Hepatocyte (in vitro differentiated cells): ENCODE results near the gene EEF1A1. TPM values are rescaled to one million over a fixed set of nuclear protein-coding genes. Genes with fewer than 3 reads are reported as not detected.
"Not testable (repeated sequence)": the region's sequence is repeated elsewhere in the genome, so short reads cannot be mapped to it uniquely, and the experiment has no call there.

Source experiments
- DNase-seq: peaks from one replicate; pipeline ENCODE4 v3.0.0-alpha.2; 2016; ENCODE audit warnings: low spot score
- H2AFZ ChIP-seq: fragments of 200-600 bp; sonication (generic); 2 replicates; pipeline ENCODE4 v1.6.0; 2016; ENCODE audit warnings: antibody characterized with exemption, mild to moderate bottlenecking
- H3K27ac ChIP-seq: fragments of 200-600 bp; sonication (generic); 2 replicates; pipeline ENCODE4 v1.5.1; 2016; ENCODE audit warnings: mild to moderate bottlenecking
- H3K27me3 ChIP-seq: fragments of 200-600 bp; sonication (generic); 2 replicates; pipeline ENCODE4 v1.6.1; 2016
- H3K36me3 ChIP-seq: fragments of 200-600 bp; sonication (generic); replicated peaks from 2 replicates; pipeline ENCODE4 v1.5.1; 2016; ENCODE audit warnings: low read depth; ENCODE audit not compliant: insufficient read depth
- H3K4me1 ChIP-seq: fragments of 200-600 bp; sonication (generic); 2 replicates; pipeline ENCODE4 v1.5.1; 2016; ENCODE audit warnings: mild to moderate bottlenecking, moderate library complexity; ENCODE audit not compliant: insufficient read depth
- H3K4me2 ChIP-seq: fragments of 200-600 bp; sonication (generic); 2 replicates; pipeline ENCODE4 v1.6.0; 2016
- H3K4me3 ChIP-seq: fragments of 200-600 bp; sonication (generic); 2 replicates; pipeline ENCODE4 v1.5.1; 2016; ENCODE audit warnings: mild to moderate bottlenecking
- H3K79me2 ChIP-seq: fragments of 200-600 bp; sonication (generic); 2 replicates; pipeline ENCODE4 v1.6.0; 2017; ENCODE audit warnings: mild to moderate bottlenecking
- H3K9me2 ChIP-seq: fragments of 200-600 bp; sonication (generic); replicated peaks from 2 replicates; pipeline ENCODE4 v1.6.0; 2017; ENCODE audit warnings: mild to moderate bottlenecking; ENCODE audit not compliant: insufficient read depth
- H3K9me3 ChIP-seq: fragments of 200-600 bp; sonication (generic); 2 replicates; pipeline ENCODE4 v1.5.1; 2016; ENCODE audit warnings: low read depth, mild to moderate bottlenecking
- H4K20me1 ChIP-seq: fragments of 200-600 bp; sonication (generic); 2 replicates; pipeline ENCODE4 v1.6.0; 2016; ENCODE audit warnings: mild to moderate bottlenecking; ENCODE audit not compliant: insufficient read depth, poor library complexity, severe bottlenecking
- CTCF ChIP-seq: fragments of 200-600 bp; sonication (generic); IDR thresholded peaks from 2 replicates; pipeline ENCODE4 v1.5.1; 2016; ENCODE audit warnings: antibody characterized with exemption, mild to moderate bottlenecking; ENCODE audit not compliant: poor library complexity
- EZH2 ChIP-seq: fragments of 200-600 bp; sonication (generic); IDR thresholded peaks from 2 replicates; pipeline ENCODE4 v1.6.1; 2016; ENCODE audit warnings: antibody characterized with exemption, mild to moderate bottlenecking, borderline replicate concordance
- EZH2phosphoT487 ChIP-seq: fragments of 200-600 bp; sonication (generic); IDR thresholded peaks from one replicate; pipeline ENCODE4 v1.6.1; 2018; ENCODE audit warnings: antibody characterized with exemption, mild to moderate bottlenecking, low read depth, moderate library complexity; ENCODE audit not compliant: unreplicated experiment, severe bottlenecking
- WGBS: methylation state at CpG from one replicate; pipeline ENCODE4 v1.1.6; 2016; ENCODE audit warnings: low lambda C conversion rate; ENCODE audit errors: missing lambda C conversion rate; 5-methylcytosine and 5-hydroxymethylcytosine counted together
- polyA plus RNA-seq: library from polyadenylated mRNA; unstranded; fragments of >200 nt; fragmentation: Nextera tagmentation; extraction: Ambion mirVana; gene quantifications from 2 replicates; pipeline ENCODE4 v1.2.1, GENCODE V29; 2016
- total RNA-seq: library from RNA; depleted of rRNA; stranded (reverse); fragments of >200 nt; gene quantifications from 2 replicates; pipeline ENCODE4 v1.2.3, GENCODE V29; 2014

Gene EEF1A1
- total and polyA plus RNA-seq, 2 experiments from 2014 or later = 2,627 to 11,226 TPM

- no peaks in the 10 kb centered on the region for H3K4me1 ChIP-seq
- WGBS = 73% methylated on average over 1 of the region's 1 CpG
- H3K9me2 ChIP-seq = no peaks in the 10 kb centered on the region
- no peaks in the 10 kb centered on the region for H4K20me1 ChIP-seq
- no peaks in the 10 kb centered on the region for H3K9me3 ChIP-seq
- no peak for DNase-seq
- H2AFZ ChIP-seq = no peak overlapping the region
- H3K79me2 ChIP-seq = no peaks in the 10 kb centered on the region
- H3K27me3 ChIP-seq = no peaks in the 10 kb centered on the region
- H3K4me2 ChIP-seq = no peak overlapping the region
- no peak overlapping the region for H3K27ac ChIP-seq
- no peak overlapping the region for H3K4me3 ChIP-seq
- TF ChIP-seq CTCF = no peak
- no peak for TF ChIP-seq EZH2phosphoT487
- TF ChIP-seq EZH2 = no peak
- no peaks in the 10 kb centered on the region for H3K36me3 ChIP-seq
Observed at GRCh38 chr6:73556836-73557235, 36.0 kb upstream of the EEF1A1 start.

GRCh38 chr6:73555380-73555949, 34.6 kb upstream of the EEF1A1 start:
- H3K79me2 ChIP-seq, H3K36me3 ChIP-seq: not testable (repeated sequence)
- WGBS = 87% methylated on average over 11 of the region's 11 CpGs

GRCh38 chr6:73551115-73551514, 30.3 kb upstream of the EEF1A1 start:
- H4K20me1 ChIP-seq, H3K4me1 ChIP-seq, H3K27me3 ChIP-seq, H2AFZ ChIP-seq, DNase-seq, H3K9me2 ChIP-seq, H3K9me3 ChIP-seq, H3K4me3 ChIP-seq, H3K36me3 ChIP-seq, H3K4me2 ChIP-seq, H3K27ac ChIP-seq, H3K79me2 ChIP-seq: not testable (repeated sequence)
- 91% methylated on average over 4 of the region's 4 CpGs for WGBS

More at GRCh38 chr6:73555380-73555949, 34.6 kb upstream of the EEF1A1 start:
- H4K20me1 ChIP-seq, H3K4me2 ChIP-seq, H3K27me3 ChIP-seq, DNase-seq, H3K9me3 ChIP-seq, H3K9me2 ChIP-seq, H2AFZ ChIP-seq, H3K4me3 ChIP-seq, H3K27ac ChIP-seq, H3K4me1 ChIP-seq: not testable (repeated sequence)

- no peaks in the 10 kb centered on the region for H3K36me3 ChIP-seq
- no peaks in the 10 kb centered on the region for H3K9me3 ChIP-seq
Observed at GRCh38 chr6:73548458-73549446, 27.9 kb upstream of the EEF1A1 start.

More at GRCh38 chr6:73548458-73549446, 27.9 kb upstream of the EEF1A1 start:
- Histone ChIP-seq H3K4me3 (no peak overlapping the region), H3K27me3 (no peaks in the 10 kb centered on the region), H3K4me1 (no peaks in the 10 kb centered on the region), H4K20me1 (no peaks in the 10 kb centered on the region), H3K79me2 (no peaks in the 10 kb centered on the region), H3K9me2 (no peaks in the 10 kb centered on the region), H3K4me2 (no peak overlapping the region), H3K27ac (peak overlapping the region; percentile 41), H2AFZ (no peak overlapping the region)
- DNase-seq = no peak
- WGBS = 84% methylated on average over 12 of the region's 12 CpGs
- no peak for TF ChIP-seq EZH2phosphoT487
- TF ChIP-seq EZH2 = no peak
- TF ChIP-seq CTCF = no peak
